ENCODE results near the gene TTC19.
"Not testable (repeated sequence)": the region's sequence is repeated elsewhere in the genome, so short reads cannot be mapped to it uniquely, and the experiment has no call there.

Gene TTC19

GRCh38 chr17:16033729-16034349, 34.2 kb downstream of the TTC19 start:
- no peak for DNase-seq

- no peak for DNase-seq
Observed at GRCh38 chr17:16036261-16036660, 36.6 kb downstream of the TTC19 start.

- no peak for DNase-seq
Observed at GRCh38 chr17:16037636-16038035, 38.0 kb downstream of the TTC19 start.

- DNase-seq, result no peak
Observed at GRCh38 chr17:16040710-16041251, 41.2 kb downstream of the TTC19 start.

GRCh38 chr17:16044487-16044886, 44.9 kb downstream of the TTC19 start:
- no peak for DNase-seq

- DNase-seq, result no peak
Observed at GRCh38 chr17:16046966-16047365, 47.3 kb downstream of the TTC19 start.

- DNase-seq, result no peak
Observed at GRCh38 chr17:16048811-16049449, 49.3 kb downstream of the TTC19 start.

GRCh38 chr17:16050844-16051243, 51.2 kb downstream of the TTC19 start:
- no peak for DNase-seq

GRCh38 chr17:16052486-16052885, 52.9 kb downstream of the TTC19 start:
- DNase-seq, result no peak

- not testable (repeated sequence) for DNase-seq
Observed at GRCh38 chr17:16055139-16055538, 55.5 kb downstream of the TTC19 start.

- no peak for DNase-seq
Observed at GRCh38 chr17:16061631-16062030, 62.0 kb downstream of the TTC19 start.

- DNase-seq, result no peak
Observed at GRCh38 chr17:16066125-16066524, 66.5 kb downstream of the TTC19 start.

GRCh38 chr17:16068323-16068722, 68.7 kb downstream of the TTC19 start:
- DNase-seq, result no peak

- no peak for DNase-seq
Observed at GRCh38 chr17:16072031-16072430, 72.4 kb downstream of the TTC19 start.

GRCh38 chr17:16073845-16074244, 74.2 kb downstream of the TTC19 start:
- DNase-seq, result no peak

GRCh38 chr17:16074423-16074822, 74.8 kb downstream of the TTC19 start:
- DNase-seq, result no peak

- DNase-seq, result no peak
Observed at GRCh38 chr17:16075949-16076348, 76.3 kb downstream of the TTC19 start.
